HG02798 (cell line): ENCODE data around the gene B3GNT4.
A peak's percentile ranks its signal among the peaks of the same experiment; 100 is the strongest.
"Not testable (repeated sequence)": the region's sequence is repeated elsewhere in the genome, so short reads cannot be mapped to it uniquely, and the experiment has no call there.

Experiments
- ATAC-seq: cut with Tn5 transposase; IDR thresholded peaks from one replicate; pipeline ENCODE4 v1.9.1; 2021; ENCODE audit warnings: mild to moderate bottlenecking; ENCODE audit not compliant: unreplicated experiment, poor library complexity

Gene B3GNT4

GRCh38 chr12:122207391-122207790, 3.9 kb downstream of the B3GNT4 start:
- ATAC-seq = no peak

- no peak for ATAC-seq
These were observed 4.7 kb downstream of the B3GNT4 start for GRCh38 chr12:122208073-122208820.

GRCh38 chr12:122215771-122216170, 12.3 kb downstream of the B3GNT4 start:
- no peak for ATAC-seq

GRCh38 chr12:122216445-122216844, 12.9 kb downstream of the B3GNT4 start:
- no peak for ATAC-seq

- peak; percentile 90 for ATAC-seq
These were observed 22.3 kb downstream of the B3GNT4 start, which contains the start of gene DIABLO for GRCh38 chr12:122225683-122226365. Gene DIABLO, minus strand, starts transcription at chr12:122226052. Its CDS starts 38 bp downstream, at chr12:122226014.

- no peak for ATAC-seq
These were observed 23.0 kb downstream of the B3GNT4 start for GRCh38 chr12:122226366-122227125.

- no peak for ATAC-seq
These were observed 23.8 kb downstream of the B3GNT4 start for GRCh38 chr12:122227341-122227740.

GRCh38 chr12:122228092-122228491, 24.6 kb downstream of the B3GNT4 start:
- no peak for ATAC-seq

GRCh38 chr12:122230798-122231197, 27.3 kb downstream of the B3GNT4 start:
- no peak for ATAC-seq

GRCh38 chr12:122232691-122233090, 29.2 kb downstream of the B3GNT4 start:
- no peak for ATAC-seq

- ATAC-seq = no peak
These were observed 32.2 kb downstream of the B3GNT4 start for GRCh38 chr12:122235741-122236140.

- no peak for ATAC-seq
These were observed 35.4 kb downstream of the B3GNT4 start for GRCh38 chr12:122238861-122239260.

GRCh38 chr12:122243965-122244364, 40.5 kb downstream of the B3GNT4 start:
- no peak for ATAC-seq

GRCh38 chr12:122244565-122245371, 41.3 kb downstream of the B3GNT4 start:
- no peak for ATAC-seq

- ATAC-seq = no peak
These were observed 42.0 kb downstream of the B3GNT4 start for GRCh38 chr12:122245553-122245952.

GRCh38 chr12:122250047-122250446, 46.5 kb downstream of the B3GNT4 start:
- no peak for ATAC-seq

- ATAC-seq = no peak
These were observed 47.0 kb downstream of the B3GNT4 start for GRCh38 chr12:122250536-122250935.

GRCh38 chr12:122258462-122258861, 55.0 kb downstream of the B3GNT4 start:
- ATAC-seq = not testable (repeated sequence)
